ENCODE data around the gene IFIH1.
A peak's percentile ranks its signal among the peaks of the same experiment; 100 is the strongest.

Gene IFIH1

DNA sequence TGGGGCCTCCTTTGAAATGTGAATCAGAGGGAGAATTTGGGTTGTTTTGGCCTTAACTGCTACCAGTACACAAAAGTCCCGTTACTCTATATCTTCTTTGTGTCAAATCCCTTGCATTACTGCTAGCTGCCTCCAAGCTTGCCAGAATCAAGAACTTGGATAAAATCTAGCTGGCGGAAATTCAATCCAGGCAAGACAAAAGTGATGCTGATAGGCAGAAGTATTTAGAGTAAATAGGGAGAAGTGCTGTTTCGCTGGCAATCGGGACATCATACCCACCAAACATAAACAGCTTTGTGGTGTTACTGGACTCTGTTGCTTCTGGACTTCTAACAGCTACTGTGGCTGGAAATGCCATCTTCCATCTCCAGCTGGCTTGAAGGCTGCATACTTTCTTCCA lies 2.5 kb downstream of the IFIH1 start:
- no peak overlapping the region for H3K4me3 ChIP-seq (replicated peaks in 1 of 2; ENCODE audit: low read depth in 2 of 2, low read length in 2 of 2)
- DNase-seq (ENCODE audit: low read depth in 2 of 2) = no peak
- TF ChIP-seq CTCF (IDR thresholded peaks at IDR 0.05; ENCODE audit: low read depth, low read length) = no peak

DNA sequence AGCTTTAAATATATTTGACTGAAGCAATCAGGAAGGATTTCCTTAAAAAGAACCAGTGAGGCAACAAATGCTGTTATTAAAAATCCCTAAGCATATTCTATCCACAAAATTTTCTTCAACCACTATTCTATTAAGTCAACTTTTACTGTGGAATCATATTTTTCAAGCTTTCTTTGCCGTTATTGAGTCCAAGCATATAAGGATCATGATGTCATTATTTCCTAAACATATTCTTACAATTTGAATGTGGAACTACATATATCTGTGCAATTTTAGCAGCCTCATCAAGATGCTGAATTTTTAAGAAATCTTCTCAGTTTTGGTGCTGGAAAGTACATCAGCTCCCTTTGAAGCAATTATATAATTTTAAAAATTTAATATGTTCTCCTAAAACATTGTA lies 5.6 kb downstream of the IFIH1 start:
- no peak for TF ChIP-seq CTCF (IDR thresholded peaks at IDR 0.05; ENCODE audit: low read depth, low read length)
- no peak overlapping the region for H3K4me3 ChIP-seq (replicated peaks in 1 of 2; ENCODE audit: low read depth in 2 of 2, low read length in 2 of 2)
- DNase-seq (ENCODE audit: low read depth in 2 of 2) = no peak

DNA sequence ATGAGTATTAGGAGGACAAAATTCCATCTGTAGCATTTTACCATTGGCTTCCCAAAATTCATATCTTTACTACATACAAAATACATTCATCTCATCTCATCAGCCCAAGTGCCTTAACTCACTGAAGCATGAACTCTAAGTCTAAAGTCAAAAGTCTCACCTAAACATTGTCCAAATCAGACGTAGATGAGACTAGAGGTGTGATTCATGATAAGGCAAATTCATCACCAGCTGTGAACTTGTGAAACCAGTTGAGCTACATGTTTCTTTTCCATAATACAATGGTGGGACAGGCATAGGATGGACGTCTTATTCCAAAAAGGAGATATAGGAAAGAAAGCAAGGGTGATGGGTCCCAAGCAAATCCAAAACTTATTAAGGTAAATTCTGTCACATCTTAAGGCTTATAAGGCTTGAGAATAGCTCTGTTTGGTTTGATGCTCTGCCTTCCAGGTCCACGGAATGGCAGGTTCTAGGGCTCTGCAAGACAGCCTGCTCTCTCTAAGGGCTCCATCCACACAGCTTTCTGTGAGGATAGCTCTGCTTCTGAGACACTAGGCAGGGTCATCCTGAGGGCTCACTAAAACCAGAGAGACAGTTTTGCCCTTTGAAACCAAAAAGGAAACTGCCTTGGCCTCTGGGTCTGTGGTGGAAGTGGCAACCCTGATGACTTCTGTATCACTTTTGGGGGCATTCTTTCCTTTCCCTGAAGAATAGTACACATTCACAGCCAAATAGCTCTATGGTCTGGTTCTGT lies 9.6 kb downstream of the IFIH1 start:
- TF ChIP-seq CTCF (IDR thresholded peaks at IDR 0.05; ENCODE audit: low read depth, low read length) = no peak
- H3K4me3 ChIP-seq (replicated peaks in 1 of 2; ENCODE audit: low read depth in 2 of 2, low read length in 2 of 2) = no peak overlapping the region
- DNase-seq (ENCODE audit: low read depth in 2 of 2) = no peak

- DNase-seq (ENCODE audit: low read depth in 2 of 2) = no peak
- TF ChIP-seq CTCF (IDR thresholded peaks at IDR 0.05; ENCODE audit: low read depth, low read length) = no peak
- H3K4me3 ChIP-seq (replicated peaks in 1 of 2; ENCODE audit: low read depth in 2 of 2, low read length in 2 of 2) = no peak overlapping the region
These were observed 12.6 kb downstream of the IFIH1 start for GRCh38 chr2:162305901-162306300.

GRCh38 chr2:162301877-162302276 lies 16.6 kb downstream of the IFIH1 start:
- no peak overlapping the region for H3K4me3 ChIP-seq (replicated peaks in 1 of 2; ENCODE audit: low read depth in 2 of 2, low read length in 2 of 2)
- DNase-seq (ENCODE audit: low read depth in 2 of 2) = no peak
- TF ChIP-seq CTCF (IDR thresholded peaks at IDR 0.05; ENCODE audit: low read depth, low read length) = no peak

- no peak overlapping the region for H3K4me3 ChIP-seq (replicated peaks in 1 of 2; ENCODE audit: low read depth in 2 of 2, low read length in 2 of 2)
- peak; percentile 83 to 84 for DNase-seq (ENCODE audit: low read depth in 2 of 2)
- peak; percentile 66 for TF ChIP-seq CTCF (IDR thresholded peaks at IDR 0.05; ENCODE audit: low read depth, low read length)
These were observed 17.2 kb downstream of the IFIH1 start for GRCh38 chr2:162301151-162301804.

Measured in cardiac fibroblast (primary cell).